ENCODE data around the gene GAGE2A.
"Not testable (repeated sequence)": the region's sequence is repeated elsewhere in the genome, so short reads cannot be mapped to it uniquely, and the experiment has no call there.

GAGE2A gene, protein sequence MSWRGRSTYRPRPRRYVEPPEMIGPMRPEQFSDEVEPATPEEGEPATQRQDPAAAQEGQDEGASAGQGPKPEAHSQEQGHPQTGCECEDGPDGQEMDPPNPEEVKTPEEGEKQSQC

DNA sequence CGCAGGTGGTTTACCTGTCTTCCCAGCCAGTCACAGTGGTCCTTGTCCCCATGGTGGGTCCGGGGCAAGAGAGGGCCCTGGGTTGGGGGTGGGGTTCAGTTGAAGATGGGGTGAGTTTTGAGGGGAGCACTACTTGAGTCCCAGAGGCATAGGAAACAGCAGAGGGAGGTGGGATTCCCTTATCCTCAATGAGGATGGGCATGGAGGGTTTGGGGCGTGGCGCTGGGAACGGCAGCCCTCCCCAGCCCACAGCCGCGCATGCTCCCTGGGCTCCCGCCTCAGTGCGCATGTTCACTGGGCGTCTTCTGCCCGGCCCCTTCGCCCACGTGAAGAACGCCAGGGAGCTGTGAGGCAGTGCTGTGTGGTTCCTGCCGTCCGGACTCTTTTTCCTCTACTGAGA lies at the start of gene GAGE2A:
Gene GAGE2A, plus strand, starts transcription at position 301 of the 400 bp plus-strand sequence. CDS start 1,155 bp downstream, outside the sequence.
- not testable (repeated sequence) for DNase-seq

DNA sequence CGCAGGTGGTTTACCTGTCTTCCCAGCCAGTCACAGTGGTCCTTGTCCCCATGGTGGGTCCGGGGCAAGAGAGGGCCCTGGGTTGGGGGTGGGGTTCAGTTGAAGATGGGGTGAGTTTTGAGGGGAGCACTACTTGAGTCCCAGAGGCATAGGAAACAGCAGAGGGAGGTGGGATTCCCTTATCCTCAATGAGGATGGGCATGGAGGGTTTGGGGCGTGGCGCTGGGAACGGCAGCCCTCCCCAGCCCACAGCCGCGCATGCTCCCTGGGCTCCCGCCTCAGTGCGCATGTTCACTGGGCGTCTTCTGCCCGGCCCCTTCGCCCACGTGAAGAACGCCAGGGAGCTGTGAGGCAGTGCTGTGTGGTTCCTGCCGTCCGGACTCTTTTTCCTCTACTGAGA lies 47.9 kb upstream of the GAGE2A start, which contains the start of gene GAGE12D:
Gene GAGE12D, plus strand, starts transcription at position 301 of the 400 bp plus-strand sequence. CDS start 1,155 bp downstream, outside the sequence.
- not testable (repeated sequence) for DNase-seq

DNA sequence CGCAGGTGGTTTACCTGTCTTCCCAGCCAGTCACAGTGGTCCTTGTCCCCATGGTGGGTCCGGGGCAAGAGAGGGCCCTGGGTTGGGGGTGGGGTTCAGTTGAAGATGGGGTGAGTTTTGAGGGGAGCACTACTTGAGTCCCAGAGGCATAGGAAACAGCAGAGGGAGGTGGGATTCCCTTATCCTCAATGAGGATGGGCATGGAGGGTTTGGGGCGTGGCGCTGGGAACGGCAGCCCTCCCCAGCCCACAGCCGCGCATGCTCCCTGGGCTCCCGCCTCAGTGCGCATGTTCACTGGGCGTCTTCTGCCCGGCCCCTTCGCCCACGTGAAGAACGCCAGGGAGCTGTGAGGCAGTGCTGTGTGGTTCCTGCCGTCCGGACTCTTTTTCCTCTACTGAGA lies 38.3 kb upstream of the GAGE2A start, which contains the start of gene GAGE12E:
Gene GAGE12E, plus strand, starts transcription at position 301 of the 400 bp plus-strand sequence. CDS start 1,155 bp downstream, outside the sequence.
- DNase-seq = not testable (repeated sequence)

DNA sequence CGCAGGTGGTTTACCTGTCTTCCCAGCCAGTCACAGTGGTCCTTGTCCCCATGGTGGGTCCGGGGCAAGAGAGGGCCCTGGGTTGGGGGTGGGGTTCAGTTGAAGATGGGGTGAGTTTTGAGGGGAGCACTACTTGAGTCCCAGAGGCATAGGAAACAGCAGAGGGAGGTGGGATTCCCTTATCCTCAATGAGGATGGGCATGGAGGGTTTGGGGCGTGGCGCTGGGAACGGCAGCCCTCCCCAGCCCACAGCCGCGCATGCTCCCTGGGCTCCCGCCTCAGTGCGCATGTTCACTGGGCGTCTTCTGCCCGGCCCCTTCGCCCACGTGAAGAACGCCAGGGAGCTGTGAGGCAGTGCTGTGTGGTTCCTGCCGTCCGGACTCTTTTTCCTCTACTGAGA lies 28.8 kb upstream of the GAGE2A start, which contains the start of gene GAGE12F:
Gene GAGE12F, plus strand, starts transcription at position 301 of the 400 bp plus-strand sequence. CDS start 1,155 bp downstream, outside the sequence.
- not testable (repeated sequence) for DNase-seq

DNA sequence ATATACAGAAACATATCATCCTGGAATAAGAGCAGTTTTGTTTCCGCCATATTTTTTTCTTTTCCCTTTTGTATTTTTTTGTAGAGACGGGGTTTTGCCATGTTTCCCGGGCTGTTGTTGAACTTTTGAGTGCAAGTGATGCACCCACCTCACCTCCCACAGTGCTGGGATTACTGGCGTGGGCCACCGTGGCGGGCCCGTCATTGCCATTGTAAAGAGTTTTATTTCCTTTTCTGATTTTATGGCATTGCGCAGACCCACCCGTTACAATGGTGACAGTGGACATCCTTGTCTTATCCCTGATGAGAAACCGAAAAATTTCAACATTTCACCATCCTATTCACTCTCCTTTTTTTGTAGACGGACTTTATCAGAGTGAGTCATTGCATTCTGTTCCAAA lies 20.6 kb upstream of the GAGE2A start:
- DNase-seq = not testable (repeated sequence)

DNA sequence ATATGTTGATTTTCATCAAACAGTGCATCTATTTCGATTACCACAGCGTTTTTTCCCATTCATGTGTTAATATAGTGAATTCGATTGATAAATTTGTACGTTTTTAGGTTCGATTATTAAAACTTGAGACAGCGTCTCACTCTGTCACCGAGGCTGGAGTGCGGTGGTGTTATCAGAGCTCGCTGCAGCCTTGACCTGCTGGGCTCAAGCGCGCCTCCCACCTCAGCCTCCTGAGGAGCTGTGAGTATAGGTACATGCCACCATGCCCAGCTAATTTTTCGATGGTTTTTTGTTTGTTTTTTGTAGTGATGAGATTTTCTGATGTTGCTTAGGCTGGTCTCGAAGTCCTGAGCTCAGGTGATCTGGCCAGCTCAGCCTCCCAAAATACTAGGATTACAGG lies 20.1 kb upstream of the GAGE2A start:
- not testable (repeated sequence) for DNase-seq

DNA sequence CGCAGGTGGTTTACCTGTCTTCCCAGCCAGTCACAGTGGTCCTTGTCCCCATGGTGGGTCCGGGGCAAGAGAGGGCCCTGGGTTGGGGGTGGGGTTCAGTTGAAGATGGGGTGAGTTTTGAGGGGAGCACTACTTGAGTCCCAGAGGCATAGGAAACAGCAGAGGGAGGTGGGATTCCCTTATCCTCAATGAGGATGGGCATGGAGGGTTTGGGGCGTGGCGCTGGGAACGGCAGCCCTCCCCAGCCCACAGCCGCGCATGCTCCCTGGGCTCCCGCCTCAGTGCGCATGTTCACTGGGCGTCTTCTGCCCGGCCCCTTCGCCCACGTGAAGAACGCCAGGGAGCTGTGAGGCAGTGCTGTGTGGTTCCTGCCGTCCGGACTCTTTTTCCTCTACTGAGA lies 19.2 kb upstream of the GAGE2A start, which contains the start of gene GAGE12G:
Gene GAGE12G, plus strand, starts transcription at position 301 of the 400 bp plus-strand sequence. CDS start 1,155 bp downstream, outside the sequence.
- DNase-seq = not testable (repeated sequence)

DNA sequence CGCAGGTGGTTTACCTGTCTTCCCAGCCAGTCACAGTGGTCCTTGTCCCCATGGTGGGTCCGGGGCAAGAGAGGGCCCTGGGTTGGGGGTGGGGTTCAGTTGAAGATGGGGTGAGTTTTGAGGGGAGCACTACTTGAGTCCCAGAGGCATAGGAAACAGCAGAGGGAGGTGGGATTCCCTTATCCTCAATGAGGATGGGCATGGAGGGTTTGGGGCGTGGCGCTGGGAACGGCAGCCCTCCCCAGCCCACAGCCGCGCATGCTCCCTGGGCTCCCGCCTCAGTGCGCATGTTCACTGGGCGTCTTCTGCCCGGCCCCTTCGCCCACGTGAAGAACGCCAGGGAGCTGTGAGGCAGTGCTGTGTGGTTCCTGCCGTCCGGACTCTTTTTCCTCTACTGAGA lies 9.6 kb upstream of the GAGE2A start, which contains the start of gene GAGE12H:
Gene GAGE12H, plus strand, starts transcription at position 301 of the 400 bp plus-strand sequence. CDS start 1,155 bp downstream, outside the sequence.
- DNase-seq = not testable (repeated sequence)

DNA sequence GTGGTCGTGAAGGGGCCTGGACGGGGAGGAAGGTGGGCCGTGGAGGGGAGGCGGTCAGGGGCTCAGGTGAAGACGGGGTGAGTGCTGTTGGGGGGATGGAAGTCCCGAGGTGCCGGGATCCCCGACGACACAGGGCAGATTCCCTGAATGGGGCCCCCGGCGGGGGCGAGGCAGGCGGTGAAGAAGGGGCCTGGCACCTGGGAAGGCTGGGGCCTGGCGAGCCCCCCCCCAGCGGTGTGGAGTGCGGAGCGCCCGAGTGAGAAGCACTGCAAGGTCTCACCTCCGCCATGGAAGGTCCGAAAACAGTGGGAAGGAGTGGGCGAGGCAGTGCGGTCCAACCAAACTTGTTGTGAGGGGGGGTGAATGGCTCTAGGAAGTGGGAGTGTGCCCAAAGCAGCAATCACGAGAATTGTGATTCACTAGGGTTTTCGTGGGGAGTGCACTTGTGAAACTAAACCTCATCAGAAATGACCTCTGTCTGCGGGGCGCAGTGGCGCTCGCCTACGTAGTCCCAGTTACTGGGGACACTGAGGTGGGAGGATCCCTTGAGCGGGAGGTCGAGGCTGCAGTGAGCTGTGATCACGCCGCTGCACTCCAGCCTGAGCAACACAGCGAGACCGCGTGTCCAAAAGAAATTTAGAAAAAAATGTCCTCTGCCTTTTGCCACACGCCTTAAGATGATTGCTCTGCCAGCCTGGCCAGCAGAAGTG lies 628 bp downstream of the GAGE2A start:
- not testable (repeated sequence) for DNase-seq

DNA sequence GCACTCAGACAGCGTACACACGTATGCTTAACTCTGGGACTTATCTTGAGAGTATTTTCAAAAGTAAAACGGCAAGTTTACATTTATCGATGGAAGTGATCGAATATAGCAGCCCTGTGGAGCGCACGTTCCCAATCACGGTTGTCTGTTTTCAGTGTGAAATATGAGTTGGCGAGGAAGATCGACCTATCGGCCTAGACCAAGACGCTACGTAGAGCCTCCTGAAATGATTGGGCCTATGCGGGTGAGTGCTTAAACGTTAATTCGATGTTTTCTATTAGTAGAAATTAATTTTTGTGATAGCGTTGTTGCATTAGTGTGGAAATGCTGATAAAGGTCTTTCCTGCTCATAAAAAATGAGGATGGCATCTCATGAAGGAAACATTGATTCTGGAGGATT lies 1.2 kb downstream of the GAGE2A start:
- not testable (repeated sequence) for DNase-seq

DNA sequence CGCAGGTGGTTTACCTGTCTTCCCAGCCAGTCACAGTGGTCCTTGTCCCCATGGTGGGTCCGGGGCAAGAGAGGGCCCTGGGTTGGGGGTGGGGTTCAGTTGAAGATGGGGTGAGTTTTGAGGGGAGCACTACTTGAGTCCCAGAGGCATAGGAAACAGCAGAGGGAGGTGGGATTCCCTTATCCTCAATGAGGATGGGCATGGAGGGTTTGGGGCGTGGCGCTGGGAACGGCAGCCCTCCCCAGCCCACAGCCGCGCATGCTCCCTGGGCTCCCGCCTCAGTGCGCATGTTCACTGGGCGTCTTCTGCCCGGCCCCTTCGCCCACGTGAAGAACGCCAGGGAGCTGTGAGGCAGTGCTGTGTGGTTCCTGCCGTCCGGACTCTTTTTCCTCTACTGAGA lies 9.4 kb downstream of the GAGE2A start, which contains the start of gene GAGE1:
Gene GAGE1, plus strand, starts transcription at position 301 of the 400 bp plus-strand sequence. CDS start 1,155 bp downstream, outside the sequence.
- DNase-seq = not testable (repeated sequence)

DNA sequence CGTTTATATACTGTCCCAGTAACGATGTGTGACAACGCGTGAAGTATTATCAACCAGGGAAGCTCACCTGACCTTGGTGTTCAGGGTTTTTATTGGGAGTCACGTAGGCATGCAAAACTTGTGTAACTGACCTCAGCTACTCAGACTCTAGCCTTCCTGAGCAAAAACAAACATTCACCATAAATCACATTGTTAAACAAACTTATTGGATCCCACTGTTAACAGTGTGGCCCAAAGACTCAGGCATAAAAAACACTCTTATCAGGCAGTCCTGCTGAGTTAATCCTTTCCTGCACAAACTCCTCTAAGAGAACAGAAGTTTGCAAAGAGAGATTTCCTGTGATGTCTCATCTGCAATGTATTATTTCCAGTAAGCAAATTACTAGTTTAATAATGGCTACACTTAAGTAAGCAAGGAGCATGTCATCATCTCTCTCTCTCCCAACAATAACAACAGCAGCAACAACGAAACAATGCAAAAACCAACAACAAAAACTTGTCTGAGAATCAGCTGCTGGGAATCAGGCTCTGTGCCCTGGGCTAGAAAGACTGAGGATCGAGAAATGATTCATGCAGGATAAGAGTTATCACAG lies 21.5 kb downstream of the GAGE2A start:
- DNase-seq = no peak

DNA sequence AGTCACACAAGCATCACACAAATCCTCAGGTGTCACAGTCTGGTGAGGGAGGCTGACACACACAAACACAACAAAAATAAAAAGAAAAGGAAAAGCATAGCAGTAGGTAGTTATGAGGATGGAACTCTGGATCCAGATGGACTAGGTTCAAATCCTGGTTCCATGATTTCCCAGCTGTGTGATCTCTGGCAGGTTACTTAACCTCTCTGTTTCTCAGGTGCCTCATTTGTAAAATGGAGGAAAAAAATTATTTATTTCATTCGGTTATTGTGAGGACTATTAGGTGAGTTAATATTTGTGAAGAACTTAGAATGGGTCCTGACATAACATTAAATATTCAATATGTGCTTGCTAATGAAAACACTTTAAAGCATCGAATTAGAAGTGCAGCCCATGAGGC lies 29.3 kb downstream of the GAGE2A start:
- no peak for DNase-seq

DNA sequence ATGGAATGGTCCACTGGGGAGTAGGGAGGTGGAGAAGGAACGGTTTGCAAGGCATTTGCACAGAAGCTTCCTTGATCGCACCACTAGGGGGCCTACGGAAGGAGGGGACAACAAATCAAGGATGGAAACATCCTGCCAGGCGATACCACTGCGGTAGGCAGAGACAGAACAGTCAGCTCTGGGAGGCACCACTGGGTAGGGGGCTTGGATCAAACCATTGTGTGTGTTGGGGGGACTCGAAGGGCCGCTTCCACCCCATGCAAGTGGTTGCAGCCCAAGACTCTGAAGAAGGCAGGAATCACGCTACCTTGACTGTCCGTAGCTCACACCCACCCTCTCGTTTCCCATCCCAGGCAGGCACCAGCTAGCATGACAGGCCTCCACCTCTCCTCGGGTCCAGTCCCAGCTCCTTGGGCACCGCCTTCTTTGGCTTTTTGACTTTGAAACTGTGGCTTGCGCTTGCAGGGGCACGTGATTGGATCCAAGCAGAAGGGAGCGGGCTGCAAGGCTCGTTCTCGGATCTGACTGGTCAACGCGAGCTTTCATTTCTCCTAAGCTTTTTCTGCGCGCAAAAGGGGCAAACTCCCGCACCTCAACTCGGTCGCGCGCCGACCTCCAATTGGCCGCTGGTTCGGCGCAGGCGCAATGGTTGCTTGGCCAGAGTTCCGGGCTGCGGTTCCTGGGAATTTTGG lies 37.9 kb downstream of the GAGE2A start:
- DNase-seq = no peak

DNA sequence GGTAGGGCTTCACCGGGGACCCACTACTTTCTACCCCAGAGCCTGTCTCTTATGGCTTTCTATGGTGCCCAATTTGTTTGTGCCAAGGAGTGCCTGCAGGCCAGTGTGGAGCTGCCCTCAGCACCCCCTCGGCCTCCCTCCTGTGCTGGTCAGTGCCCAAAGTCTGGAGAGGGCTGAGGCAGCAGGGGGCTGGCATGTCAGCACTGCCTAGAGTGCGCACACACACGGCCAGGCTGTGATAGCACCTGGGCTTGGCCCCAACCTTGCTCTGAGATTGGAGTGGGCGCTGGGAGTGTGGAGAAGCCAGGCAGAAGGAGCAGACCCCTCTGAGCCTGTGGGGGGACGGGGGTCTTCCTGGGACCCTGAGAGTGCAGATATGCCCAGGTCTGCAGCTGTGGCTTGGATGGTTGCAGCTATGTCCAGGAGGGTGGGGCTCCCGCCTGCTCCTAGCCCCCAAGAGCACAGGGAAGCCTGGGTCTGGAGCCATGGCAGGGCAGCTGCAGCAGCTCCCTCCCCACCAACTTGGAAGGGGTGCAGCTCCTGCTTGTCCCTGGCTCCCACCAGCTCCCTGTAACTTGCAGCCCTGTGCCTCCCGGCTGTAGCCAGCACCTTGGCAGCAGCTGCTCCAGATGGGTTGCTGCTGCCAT lies 55.8 kb downstream of the GAGE2A start:
- no peak for DNase-seq
